GM21786 (cell line): Measurements from ENCODE around the gene EPN2.
A peak's percentile ranks its signal among the peaks of the same experiment; 100 is the strongest.

Experiments
- ATAC-seq: cut with Tn5 transposase; IDR thresholded peaks from one replicate; pipeline ENCODE4 v1.9.1; 2021; ENCODE audit not compliant: unreplicated experiment

Gene EPN2

DNA sequence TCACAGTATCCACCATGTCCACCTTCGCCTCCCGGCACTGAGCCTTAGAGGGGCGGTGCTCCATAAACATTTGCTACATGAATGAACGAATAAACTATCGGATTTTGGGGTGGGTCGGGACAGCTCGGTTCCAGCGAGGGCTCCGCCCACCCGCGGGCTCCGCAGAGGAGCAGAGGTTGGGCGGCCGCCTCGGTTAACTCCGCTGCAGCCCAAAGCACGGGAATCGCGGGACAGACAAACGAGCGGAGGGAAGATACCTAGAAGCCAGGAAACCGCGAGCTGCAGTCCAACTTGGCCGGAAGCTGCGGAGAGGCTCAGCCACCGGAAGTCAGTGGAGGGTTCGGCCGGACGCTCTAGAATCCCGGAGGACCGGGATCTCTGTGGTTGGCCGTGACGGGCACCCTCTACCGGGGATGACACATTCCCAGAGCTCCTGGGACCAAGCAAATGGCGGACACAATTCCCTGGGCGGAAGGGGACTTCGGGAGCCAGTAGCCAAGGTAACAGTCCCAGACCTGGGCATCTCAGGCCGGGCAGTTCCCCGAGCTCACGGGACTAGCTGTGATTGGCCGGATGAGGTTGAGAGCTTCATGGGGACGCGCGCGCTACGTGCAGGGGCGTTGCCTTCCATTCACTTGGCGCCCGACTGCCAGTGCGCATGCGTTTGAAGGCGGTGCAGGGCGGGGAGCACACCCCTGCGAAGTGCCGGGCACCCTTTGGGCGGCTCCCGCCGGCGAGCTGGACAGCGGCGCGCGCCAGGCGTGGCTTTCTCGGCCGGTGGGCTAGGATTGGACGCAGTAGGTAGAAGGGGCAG, 140.6 kb downstream of the EPN2 start:
- peak; percentile 94 for ATAC-seq

DNA sequence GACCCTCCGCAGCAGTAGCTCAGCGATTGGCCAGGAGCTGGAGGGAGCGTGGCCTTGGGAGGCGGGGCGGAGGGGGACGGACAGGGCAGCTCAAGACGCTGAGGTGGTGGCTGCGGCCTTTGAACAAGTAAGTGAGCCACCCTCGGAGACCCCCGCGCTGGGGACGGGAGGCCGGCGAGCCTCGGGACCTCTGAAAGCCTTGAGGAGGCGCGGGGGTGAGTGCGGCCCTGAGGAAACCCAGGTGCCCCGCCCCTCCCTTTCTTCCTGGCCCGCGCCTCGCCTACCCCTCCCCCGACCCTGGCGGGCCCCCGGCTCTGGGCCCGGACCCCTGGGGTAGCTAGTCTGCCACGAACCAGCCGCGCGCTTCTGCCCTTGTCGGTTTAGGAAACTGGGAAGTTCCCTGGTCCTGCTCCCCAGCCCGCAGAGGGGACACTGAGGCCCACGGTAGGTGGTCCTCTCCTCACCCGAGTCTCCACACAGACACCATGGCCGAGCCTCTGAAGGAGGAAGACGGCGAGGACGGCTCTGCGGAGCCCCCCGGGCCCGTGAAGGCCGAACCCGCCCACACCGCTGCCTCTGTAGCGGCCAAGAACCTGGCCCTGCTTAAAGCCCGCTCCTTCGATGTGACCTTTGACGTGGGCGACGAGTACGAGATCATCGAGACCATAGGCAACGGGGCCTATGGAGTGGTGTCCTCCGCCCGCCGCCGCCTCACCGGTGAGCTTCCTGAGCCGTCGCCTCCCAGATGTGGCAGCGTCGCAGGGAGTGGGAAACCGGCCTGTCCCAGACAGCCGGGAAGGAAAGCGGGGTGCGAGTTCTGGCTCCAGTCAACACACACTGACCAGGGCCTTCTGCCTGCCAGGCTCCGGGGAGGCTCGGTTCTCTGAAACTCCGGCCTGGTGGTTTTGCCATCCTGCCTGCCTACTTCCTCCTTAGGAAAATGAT, 141.5 kb downstream of the EPN2 start, which contains the start of gene MAPK7:
MAPK7 (plus strand) TSS at position 83 of the 945 bp plus-strand sequence; CDS start at position 486, 403 bp downstream.
- no peak for ATAC-seq

- ATAC-seq, result no peak
These were observed 142.3 kb downstream of the EPN2 start for GRCh38 chr17:19379361-19380065.

DNA sequence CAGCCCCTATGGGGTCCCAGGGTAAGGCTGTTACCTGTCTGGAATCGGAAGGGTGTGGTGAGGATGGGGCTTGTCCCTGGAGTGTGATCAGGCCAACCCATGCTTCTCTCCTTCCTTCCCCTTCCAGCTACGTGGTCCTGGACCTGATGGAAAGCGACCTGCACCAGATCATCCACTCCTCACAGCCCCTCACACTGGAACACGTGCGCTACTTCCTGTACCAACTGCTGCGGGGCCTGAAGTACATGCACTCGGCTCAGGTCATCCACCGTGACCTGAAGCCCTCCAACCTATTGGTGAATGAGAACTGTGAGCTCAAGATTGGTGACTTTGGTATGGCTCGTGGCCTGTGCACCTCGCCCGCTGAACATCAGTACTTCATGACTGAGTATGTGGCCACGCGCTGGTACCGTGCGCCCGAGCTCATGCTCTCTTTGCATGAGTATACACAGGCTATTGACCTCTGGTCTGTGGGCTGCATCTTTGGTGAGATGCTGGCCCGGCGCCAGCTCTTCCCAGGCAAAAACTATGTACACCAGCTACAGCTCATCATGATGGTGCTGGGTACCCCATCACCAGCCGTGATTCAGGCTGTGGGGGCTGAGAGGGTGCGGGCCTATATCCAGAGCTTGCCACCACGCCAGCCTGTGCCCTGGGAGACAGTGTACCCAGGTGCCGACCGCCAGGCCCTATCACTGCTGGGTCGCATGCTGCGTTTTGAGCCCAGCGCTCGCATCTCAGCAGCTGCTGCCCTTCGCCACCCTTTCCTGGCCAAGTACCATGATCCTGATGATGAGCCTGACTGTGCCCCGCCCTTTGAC, 143.5 kb downstream of the EPN2 start:
- no peak for ATAC-seq

- ATAC-seq, result no peak
These were observed 144.2 kb downstream of the EPN2 start for GRCh38 chr17:19381361-19381740.

DNA sequence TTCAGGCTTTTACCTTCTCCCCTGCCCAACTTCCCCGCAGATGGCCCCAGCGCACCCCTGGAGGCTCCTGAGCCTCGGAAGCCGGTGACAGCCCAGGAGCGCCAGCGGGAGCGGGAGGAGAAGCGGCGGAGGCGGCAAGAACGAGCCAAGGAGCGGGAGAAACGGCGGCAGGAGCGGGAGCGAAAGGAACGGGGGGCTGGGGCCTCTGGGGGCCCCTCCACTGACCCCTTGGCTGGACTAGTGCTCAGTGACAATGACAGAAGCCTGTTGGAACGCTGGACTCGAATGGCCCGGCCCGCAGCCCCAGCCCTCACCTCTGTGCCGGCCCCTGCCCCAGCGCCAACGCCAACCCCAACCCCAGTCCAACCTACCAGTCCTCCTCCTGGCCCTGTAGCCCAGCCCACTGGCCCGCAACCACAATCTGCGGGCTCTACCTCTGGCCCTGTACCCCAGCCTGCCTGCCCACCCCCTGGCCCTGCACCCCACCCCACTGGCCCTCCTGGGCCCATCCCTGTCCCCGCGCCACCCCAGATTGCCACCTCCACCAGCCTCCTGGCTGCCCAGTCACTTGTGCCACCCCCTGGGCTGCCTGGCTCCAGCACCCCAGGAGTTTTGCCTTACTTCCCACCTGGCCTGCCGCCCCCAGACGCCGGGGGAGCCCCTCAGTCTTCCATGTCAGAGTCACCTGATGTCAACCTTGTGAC, 144.7 kb downstream of the EPN2 start:
- ATAC-seq, result no peak

- ATAC-seq, result no peak
These were observed 145.6 kb downstream of the EPN2 start for GRCh38 chr17:19382531-19383444.

- ATAC-seq, result no peak
These were observed 146.7 kb downstream of the EPN2 start for GRCh38 chr17:19383681-19384470.

DNA sequence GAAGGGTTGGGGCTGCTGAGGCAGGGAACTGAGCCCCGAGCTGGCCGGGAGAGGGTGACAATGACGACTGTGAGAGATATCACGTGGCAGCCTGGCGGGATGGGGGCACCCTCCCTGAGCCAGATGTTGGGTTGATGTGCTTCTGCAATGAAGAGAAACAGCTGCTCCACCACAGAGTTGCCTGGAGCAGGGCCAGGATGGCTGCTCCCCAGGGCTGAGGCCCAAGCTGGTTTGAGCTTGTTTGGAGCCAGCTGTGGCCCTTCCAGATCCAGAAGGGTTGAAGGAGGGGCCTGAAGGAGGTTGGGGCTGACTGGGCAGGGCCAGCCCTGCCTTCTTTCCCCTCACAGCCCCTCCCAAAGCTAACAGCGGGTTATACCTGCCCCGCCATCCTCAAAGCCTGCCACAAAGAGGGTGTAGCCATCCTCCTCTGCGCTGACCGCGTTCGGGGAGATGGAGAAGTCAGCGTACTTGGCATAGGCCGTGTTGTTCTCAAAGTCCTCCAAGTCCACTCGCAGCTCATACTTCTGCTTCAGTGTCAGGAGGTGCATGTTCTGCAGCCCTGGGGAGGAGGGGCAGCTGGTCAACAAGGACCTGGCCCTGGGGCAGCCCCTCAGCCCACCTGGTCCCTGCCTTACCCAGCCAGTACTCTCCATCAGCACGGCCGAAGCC, 147.7 kb downstream of the EPN2 start:
- ATAC-seq, result no peak

DNA sequence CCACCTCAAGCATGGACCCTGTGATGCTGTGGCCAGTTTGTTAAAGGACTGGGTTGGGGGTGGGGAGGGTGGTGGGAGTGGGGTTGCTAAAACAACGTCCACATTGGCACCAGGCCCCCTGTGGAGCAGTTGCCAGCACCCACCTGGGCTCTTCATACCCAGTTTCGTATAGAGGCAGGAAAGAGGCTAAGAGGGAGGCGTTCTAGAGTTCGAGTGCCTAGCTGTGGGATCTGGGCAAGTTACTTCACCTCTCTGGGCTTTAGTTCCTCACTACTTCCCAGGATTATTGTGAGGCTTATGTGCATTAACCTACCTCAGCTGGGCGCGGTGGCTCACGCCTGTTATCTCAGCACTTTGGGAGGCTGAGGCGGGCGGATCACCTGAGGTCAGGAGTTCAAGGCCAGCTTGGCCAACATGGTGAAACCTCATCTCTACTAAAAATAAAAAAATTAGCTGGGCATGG, 148.4 kb downstream of the EPN2 start:
- no peak for ATAC-seq
